SH-SY5Y (cell line): Measurements from ENCODE around the gene TRIM44.

ENCODE experiments used
- GATA2 ChIP-seq: IDR thresholded peaks from 2 replicates; pipeline ENCODE4 v1.6.1; 2011; ENCODE audit warnings: mild to moderate bottlenecking, low read depth, low read length
- GATA3 ChIP-seq: IDR thresholded peaks from 2 replicates; pipeline ENCODE4 v1.6.1; 2011; ENCODE audit warnings: low read depth, mild to moderate bottlenecking, low read length, moderate library complexity

DNA sequence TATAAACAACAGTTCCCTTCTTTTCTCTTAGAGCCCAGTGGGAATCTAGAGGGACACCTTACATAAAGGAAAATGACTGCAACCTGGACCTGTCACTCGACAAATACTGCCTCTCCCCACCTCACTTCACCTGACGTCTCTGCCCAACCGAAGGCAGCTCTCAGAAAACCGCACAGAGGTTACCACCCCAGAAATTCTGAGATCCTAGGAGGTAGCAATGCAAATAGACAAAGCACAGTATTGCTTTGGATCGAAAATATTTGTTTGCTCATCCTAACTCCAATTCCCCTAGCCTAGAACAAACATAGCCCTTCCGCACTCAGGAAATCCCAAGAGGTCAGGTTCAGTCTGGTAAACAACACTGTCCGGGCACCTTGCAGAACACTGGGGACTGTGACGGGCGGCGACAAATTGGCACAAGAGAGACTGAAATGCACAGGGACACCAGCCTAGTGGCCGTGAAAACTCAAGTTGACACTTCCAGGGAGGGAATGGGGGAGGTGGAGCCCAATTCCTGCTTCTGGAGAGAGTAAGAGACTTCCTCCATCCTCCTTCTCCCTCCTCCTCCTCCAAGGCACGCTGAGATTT is 420 bp upstream of the TRIM44 start:
- TF ChIP-seq GATA2 (no peak), GATA3 (no peak)
